Endodermal cell (in vitro differentiated cells): Measurements from ENCODE around the gene LAMB4. TPM values are rescaled to one million over a fixed set of nuclear protein-coding genes. Genes with fewer than 3 reads are reported as not detected.

ENCODE experiments used
- DNase-seq: peaks from one replicate; pipeline ENCODE4 v3.0.0-alpha.2; 2017
- H3K27ac ChIP-seq: 2 replicates; pipeline ENCODE4 v1.5.1; 2013; ENCODE audit warnings: mild to moderate bottlenecking, low read depth, low read length, moderate library complexity
- H3K27me3 ChIP-seq: 2 replicates; pipeline ENCODE4 v1.6.1; 2013; ENCODE audit warnings: mild to moderate bottlenecking, low read length, moderate library complexity; ENCODE audit not compliant: insufficient read depth, control insufficient read depth, poor library complexity, severe bottlenecking
- H3K36me3 ChIP-seq: 2 replicates; pipeline ENCODE4 v1.7.0; 2013; ENCODE audit warnings: mild to moderate bottlenecking, low read length, moderate library complexity; ENCODE audit not compliant: control insufficient read depth, insufficient read depth
- H3K4me1 ChIP-seq: one replicate; pipeline ENCODE4 v1.7.0; 2013; ENCODE audit warnings: low read length; ENCODE audit not compliant: control insufficient read depth, insufficient read depth
- H3K4me3 ChIP-seq: 2 replicates; pipeline ENCODE4 v1.5.1; 2013; ENCODE audit warnings: mild to moderate bottlenecking, low read length, moderate library complexity
- H3K9ac ChIP-seq: 2 replicates; pipeline ENCODE4 v1.6.1; 2013; ENCODE audit warnings: mild to moderate bottlenecking, low read length, moderate library complexity; ENCODE audit not compliant: poor library complexity, severe bottlenecking; ENCODE audit errors: extremely low read depth
- H3K9me3 ChIP-seq: 2 replicates; pipeline ENCODE4 v1.6.1; 2013; ENCODE audit warnings: mild to moderate bottlenecking, low read length, moderate library complexity; ENCODE audit not compliant: control insufficient read depth
- H3K27ac Mint-ChIP-seq: 2 replicates; pipeline ENCODE4 v1.8.0; 2020; ENCODE audit warnings: mixed read lengths
- H3K27me3 Mint-ChIP-seq: 2 replicates; pipeline ENCODE4 v1.8.0; 2021; ENCODE audit warnings: mild to moderate bottlenecking, mixed read lengths; ENCODE audit not compliant: insufficient read depth
- H3K36me3 Mint-ChIP-seq: 2 replicates; pipeline ENCODE4 v1.8.0; 2020; ENCODE audit warnings: low read depth, mixed read lengths
- H3K4me1 Mint-ChIP-seq: 2 replicates; pipeline ENCODE4 v1.8.0; 2020; ENCODE audit warnings: mixed read lengths
- H3K4me3 Mint-ChIP-seq: 2 replicates; pipeline ENCODE4 v1.8.0; 2020; ENCODE audit warnings: mild to moderate bottlenecking, moderate library complexity, mixed read lengths
- H3K9me3 Mint-ChIP-seq: 2 replicates; pipeline ENCODE4 v1.8.0; 2020; ENCODE audit warnings: mild to moderate bottlenecking, mixed read lengths
- WGBS, 2 experiments: methylation state at CpG; one replicate each; pipeline versions ENCODE4 v1.1.5 to v1.1.7; 2013; ENCODE audit warnings: missing lambda C conversion rate in 2 of 2, mixed read lengths in 1 of 2; ENCODE audit not compliant: insufficient coverage in 1 of 2, insufficient read length in 1 of 2; 5-methylcytosine and 5-hydroxymethylcytosine counted together
- total RNA-seq, 2 donors: library from RNA; stranded (reverse); fragmentation: NEBNext Ultra II Directional in 1 of 2; extraction: Animal tissue kit (Norgen Biotek cat#: 25700) in 1 of 2; gene quantifications; 2 replicates in 1 of 2; 3 replicates in 1 of 2; pipeline ENCODE4 v1.2.1, GENCODE V29; 2021
- TF ChIP-seq, protein P1 (sequence below): fragments of 200-600 bp; sonication (generic); conservative IDR thresholded peaks from 2 replicates; pipeline ENCODE4 v1.5.0; 2021; ENCODE audit warnings: antibody characterized with exemption, mild to moderate bottlenecking

Gene LAMB4
- total RNA-seq, 2 donors from 2014 or later, result not detected

GRCh38 chr7:108158776-108159175 is 28.6 kb upstream of the LAMB4 start:
- Mint-ChIP-seq H3K9me3 (peaks cover 3% of the 10 kb centered on the region), H3K4me3 (no peak overlapping the region), H3K27me3 (no peaks in the 10 kb centered on the region), H3K27ac (no peak overlapping the region), H3K36me3 (no peaks in the 10 kb centered on the region), H3K4me1 (peaks cover 4% of the 10 kb centered on the region)
- Histone ChIP-seq H3K4me3 (no peak overlapping the region), H3K9ac (no peak overlapping the region), H3K9me3 (no peaks in the 10 kb centered on the region), H3K36me3 (no peaks in the 10 kb centered on the region), H3K4me1 (no peaks in the 10 kb centered on the region), H3K27me3 (no peaks in the 10 kb centered on the region), H3K27ac (no peak overlapping the region)
- WGBS, 2 experiments, result 91% methylated on average over 1 of the region's 1 CpG; no CpG with 5 or more reads in 1 of the 2 experiments
- DNase-seq, result no peak
- TF ChIP-seq, protein P1, sequence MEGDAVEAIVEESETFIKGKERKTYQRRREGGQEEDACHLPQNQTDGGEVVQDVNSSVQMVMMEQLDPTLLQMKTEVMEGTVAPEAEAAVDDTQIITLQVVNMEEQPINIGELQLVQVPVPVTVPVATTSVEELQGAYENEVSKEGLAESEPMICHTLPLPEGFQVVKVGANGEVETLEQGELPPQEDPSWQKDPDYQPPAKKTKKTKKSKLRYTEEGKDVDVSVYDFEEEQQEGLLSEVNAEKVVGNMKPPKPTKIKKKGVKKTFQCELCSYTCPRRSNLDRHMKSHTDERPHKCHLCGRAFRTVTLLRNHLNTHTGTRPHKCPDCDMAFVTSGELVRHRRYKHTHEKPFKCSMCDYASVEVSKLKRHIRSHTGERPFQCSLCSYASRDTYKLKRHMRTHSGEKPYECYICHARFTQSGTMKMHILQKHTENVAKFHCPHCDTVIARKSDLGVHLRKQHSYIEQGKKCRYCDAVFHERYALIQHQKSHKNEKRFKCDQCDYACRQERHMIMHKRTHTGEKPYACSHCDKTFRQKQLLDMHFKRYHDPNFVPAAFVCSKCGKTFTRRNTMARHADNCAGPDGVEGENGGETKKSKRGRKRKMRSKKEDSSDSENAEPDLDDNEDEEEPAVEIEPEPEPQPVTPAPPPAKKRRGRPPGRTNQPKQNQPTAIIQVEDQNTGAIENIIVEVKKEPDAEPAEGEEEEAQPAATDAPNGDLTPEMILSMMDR, result no peak

- H3K4me3 Mint-ChIP-seq, result no peak overlapping the region
- H3K27me3 Mint-ChIP-seq, result no peaks in the 10 kb centered on the region
- H3K9me3 ChIP-seq, result no peaks in the 10 kb centered on the region
- H3K9me3 Mint-ChIP-seq, result no peaks in the 10 kb centered on the region
- 87 to 94% methylated on average over 3 of the region's 4 CpGs for WGBS, 2 experiments
- no peak overlapping the region for H3K27ac Mint-ChIP-seq
- no peak for DNase-seq
- no peak overlapping the region for H3K4me3 ChIP-seq
- H3K27me3 ChIP-seq, result no peaks in the 10 kb centered on the region
- H3K36me3 Mint-ChIP-seq, result no peaks in the 10 kb centered on the region
- H3K4me1 Mint-ChIP-seq, result no peaks in the 10 kb centered on the region
- TF ChIP-seq, protein P1, result no peak
- H3K27ac ChIP-seq, result no peak overlapping the region
- no peak overlapping the region for H3K9ac ChIP-seq
- no peaks in the 10 kb centered on the region for H3K36me3 ChIP-seq
- no peaks in the 10 kb centered on the region for H3K4me1 ChIP-seq
Measured at GRCh38 chr7:108157606-108158335, 27.6 kb upstream of the LAMB4 start.

GRCh38 chr7:108156897-108157605 is 26.9 kb upstream of the LAMB4 start:
- H3K27ac Mint-ChIP-seq, result no peak overlapping the region
- WGBS, 2 experiments, result 93 to 100% methylated on average over 2 to 3 of the region's 3 CpGs
- no peak for DNase-seq
- TF ChIP-seq, protein P1, result no peak
- H3K4me3 Mint-ChIP-seq, result no peak overlapping the region
- no peaks in the 10 kb centered on the region for H3K27me3 ChIP-seq
- no peak overlapping the region for H3K4me3 ChIP-seq
- H3K36me3 ChIP-seq, result no peaks in the 10 kb centered on the region
- no peaks in the 10 kb centered on the region for H3K9me3 ChIP-seq
- H3K27me3 Mint-ChIP-seq, result no peaks in the 10 kb centered on the region
- H3K27ac ChIP-seq, result no peak overlapping the region
- H3K9ac ChIP-seq, result no peak overlapping the region
- peaks cover 3% of the 10 kb centered on the region for H3K4me1 Mint-ChIP-seq
- no peaks in the 10 kb centered on the region for H3K36me3 Mint-ChIP-seq
- no peaks in the 10 kb centered on the region for H3K9me3 Mint-ChIP-seq
- no peaks in the 10 kb centered on the region for H3K4me1 ChIP-seq
